CD4-positive, alpha-beta T cell treated with Interferon alpha-2 for 1 hour (primary cell): ENCODE data around the gene NBPF9.
A peak's percentile ranks its signal among the peaks of the same experiment; 100 is the strongest.
"Not testable (repeated sequence)": the region's sequence is repeated elsewhere in the genome, so short reads cannot be mapped to it uniquely, and the experiment has no call there.

Experiments used
- DNase-seq, 2 donors: peaks; one replicate each; pipeline ENCODE4 v3.0.0-alpha.2; 2020 to 2022

Gene NBPF9

DNA sequence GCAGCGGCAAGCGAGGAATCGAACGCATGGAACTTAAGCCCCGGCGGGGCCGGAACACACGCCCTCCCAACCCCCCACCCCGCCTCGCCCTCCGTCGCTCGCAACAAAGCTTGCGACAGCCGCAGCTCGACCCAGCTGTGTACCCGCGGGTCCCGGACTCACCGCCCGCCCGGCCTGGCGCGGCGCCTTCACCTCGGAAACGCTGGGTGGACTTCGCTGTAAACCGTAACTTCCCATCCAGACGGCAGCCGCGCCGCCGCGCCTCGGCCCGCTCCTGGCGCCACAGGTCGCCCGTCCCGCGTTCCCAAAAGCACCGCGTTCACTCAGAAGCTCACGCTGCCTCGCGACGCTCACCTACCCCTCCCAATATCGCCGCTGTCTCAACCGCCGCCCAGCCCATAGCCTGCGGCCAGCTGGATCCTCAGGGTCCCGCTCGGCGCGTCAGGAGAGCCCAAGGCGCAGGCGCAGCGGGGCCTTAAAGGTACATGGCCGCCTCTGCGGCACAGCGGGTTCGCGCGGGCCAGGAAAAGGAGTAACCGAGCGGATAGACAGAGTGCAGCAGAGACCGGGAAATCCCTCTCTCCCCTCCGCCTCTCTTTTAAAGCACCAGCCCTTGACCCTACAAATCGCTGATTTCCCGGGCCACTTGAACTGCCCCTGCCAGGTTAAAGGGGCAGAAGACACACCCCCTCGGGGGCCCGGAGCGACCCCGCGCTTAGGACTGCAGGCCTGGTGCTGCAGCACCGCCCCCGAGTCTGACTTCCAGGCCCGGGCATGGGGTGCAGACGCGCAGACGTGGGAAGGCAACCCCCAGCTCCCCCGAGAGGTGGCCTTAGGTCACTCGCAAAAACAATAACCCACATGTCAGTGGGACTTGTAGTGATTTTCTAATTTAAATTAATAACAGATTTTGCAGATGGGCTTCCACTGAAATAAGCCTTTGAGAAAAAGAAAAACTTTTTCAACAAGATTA, at the start of gene NBPF9:
Gene NBPF9, minus strand, starts transcription at position 443 of the 973 bp plus-strand sequence. CDS start 21,412 bp downstream, outside the sequence.
- peak; percentile 48 to 61 for DNase-seq

- not testable (repeated sequence) for DNase-seq
These were observed 46.6 kb upstream of the NBPF9 start for GRCh38 chr1:149149909-149150308.

DNA sequence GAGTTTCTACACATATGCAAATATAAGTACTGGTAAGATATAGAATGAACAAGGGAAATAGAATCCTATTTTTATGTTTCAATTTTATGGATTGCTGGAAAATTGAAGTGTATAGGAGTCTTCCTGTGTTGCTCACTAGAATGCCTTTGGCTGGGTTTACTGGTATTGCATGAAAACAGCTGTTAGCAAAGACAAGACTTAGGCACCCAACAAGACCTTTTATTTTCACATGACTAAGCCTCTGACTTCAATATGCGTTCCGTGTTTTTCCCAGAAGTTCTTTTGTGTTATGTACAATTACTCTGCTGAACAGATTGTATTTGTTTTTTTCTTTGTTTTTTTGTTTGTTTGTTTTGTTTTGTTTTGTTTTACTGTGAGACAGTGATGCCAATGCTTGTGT, 34.2 kb upstream of the NBPF9 start:
- not testable (repeated sequence) for DNase-seq

DNA sequence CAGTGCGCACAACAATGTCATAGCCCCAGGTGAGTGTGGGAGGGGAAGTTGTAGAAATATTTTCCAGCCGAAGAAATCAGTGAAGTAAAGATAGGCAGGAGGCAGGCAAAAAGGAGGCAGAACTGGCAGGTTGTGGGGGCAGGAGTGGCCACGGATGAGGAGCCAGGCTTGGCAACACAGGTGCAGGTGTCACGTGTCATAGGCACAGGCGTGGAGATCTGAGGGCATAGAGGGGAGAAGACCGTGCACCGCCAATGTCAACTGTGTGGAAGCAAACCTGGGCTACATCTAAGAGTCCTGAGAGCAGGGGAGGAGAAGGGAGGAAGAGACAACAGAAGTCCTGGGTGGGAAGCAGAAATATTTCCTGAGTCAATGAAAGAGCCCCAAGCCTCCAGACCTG, 27.6 kb upstream of the NBPF9 start:
- not testable (repeated sequence) for DNase-seq

DNA sequence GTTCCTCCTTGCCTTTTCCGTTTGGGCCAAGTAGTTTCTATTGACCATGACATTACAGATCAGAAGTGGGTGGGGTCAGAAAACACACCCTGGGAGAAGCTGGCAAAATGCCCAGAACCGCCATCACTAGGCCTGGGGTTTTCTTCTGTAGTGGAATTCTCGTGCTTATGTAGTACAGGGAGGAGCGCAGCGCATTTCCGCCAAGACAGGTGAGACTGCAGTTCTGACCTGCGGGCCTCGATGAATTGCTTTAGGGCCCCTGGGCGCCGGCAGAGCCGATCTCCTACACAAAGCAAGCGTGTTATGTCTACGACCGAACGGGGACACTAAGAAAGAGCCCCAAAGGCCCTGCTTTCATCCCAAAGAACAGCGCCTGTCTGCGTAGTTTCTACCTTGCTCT, 25.9 kb upstream of the NBPF9 start:
- DNase-seq = not testable (repeated sequence)

GRCh38 chr1:149126555-149127145, 23.3 kb upstream of the NBPF9 start:
- DNase-seq = not testable (repeated sequence)

DNA sequence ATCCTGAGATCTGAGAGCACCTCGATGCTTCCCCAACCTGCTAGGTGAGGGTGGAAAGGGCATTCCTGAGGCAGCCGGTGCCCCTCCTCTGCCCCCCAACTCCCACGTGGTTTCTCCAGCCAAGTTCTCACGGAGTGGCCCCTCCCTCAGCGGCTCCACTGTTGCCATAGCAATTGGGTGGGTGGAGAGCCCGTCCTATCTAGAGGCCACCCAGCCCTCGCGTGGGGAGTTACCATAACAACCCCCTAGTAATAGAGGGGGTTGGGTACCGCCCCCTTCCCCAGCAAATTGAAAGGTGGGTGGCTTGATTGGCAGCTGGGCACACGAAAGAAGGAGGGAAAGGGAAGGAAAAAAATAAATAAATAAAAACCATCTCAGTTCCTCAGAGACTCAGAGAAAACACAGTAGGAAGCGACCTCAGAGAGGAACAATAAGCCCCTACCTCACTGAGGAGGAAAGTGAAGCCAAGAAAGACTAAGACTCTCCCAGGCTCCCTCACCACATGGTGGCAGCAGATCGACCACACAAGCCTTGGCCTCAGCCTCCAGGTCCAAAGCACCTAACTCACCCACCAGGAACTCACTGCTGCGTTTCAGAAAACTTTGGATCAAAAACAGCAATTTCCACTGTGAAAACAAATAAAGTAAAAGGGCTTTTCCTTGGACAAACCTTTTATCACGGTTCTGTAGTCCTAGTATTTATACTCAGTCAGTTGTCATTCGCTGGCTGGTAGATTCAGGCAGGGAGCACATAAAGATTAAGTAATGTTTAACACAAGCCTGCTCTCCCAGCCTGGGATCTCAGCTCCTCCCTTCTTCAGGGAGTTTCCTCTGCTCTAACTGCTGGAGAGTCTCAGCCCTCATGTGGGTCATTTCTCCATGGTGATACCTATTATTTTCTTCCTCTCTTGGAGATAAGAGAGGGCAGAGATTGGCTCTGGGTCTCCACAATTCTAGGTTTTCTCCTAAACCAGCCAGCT, 20.9 kb upstream of the NBPF9 start:
- DNase-seq = peak; percentile 3 to 6

GRCh38 chr1:149112828-149113227, 9.5 kb upstream of the NBPF9 start:
- not testable (repeated sequence) for DNase-seq

DNA sequence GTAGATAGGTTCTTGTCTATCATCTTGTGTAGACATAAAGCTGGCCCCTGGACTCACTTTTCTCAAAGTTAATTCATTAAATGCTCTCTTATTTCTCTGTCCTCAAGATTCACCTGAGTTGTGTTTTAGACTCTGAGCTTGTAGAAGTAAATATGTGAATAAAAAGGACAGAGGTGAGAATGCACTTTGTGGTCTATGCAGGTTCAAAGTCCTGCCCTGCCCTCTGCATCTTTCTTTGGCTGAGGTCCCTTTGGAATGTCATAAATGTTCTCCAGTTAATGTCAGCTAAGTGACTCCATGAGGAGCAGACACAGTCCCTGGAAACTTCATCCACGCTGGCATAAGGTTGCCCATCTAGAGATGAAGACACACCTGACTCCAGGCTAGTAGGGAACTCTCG, 7.0 kb upstream of the NBPF9 start:
- not testable (repeated sequence) for DNase-seq

DNA sequence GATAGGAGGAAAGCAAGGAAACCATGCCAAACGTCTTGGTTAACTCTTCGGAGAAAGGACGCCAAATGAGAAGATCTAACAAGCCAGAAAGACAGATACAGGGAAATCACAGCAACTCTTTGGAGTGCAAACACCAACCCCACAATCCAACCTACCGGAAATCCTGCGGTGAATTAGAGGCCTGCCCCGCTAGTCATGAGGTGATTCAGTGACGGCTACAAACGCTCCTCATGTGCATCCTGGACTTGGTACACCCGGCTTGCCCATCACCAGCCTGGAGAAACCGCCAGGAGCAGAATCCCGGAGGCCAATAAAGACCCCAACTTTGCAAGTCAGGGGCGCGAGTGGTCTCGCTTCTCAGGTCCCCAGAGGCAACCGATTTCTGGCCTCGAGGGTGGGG, 777 bp downstream of the NBPF9 start:
- peak; percentile 40 to 55 for DNase-seq

GRCh38 chr1:149098276-149098675, 5.1 kb downstream of the NBPF9 start:
- not testable (repeated sequence) for DNase-seq

DNA sequence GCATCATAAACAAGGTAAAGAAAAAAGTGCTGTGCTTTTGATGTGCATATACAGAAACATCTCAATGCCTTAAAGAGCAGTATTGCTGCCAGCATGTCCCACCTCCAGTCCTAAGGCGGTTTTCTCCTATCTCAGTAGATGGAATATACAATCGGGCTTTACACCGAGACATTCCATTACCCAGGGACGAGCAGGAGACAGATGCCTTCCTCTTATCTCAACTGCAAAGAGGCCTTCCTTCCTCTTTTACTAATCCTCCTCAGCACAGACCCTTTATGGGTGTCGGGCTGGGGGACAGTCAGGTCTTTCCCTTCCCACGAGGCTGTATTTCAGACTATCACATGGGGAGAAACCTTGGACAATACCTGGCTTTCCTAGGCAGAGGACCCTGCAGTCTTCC, 10.2 kb downstream of the NBPF9 start:
- DNase-seq = not testable (repeated sequence)

GRCh38 chr1:149075505-149076127, 27.7 kb downstream of the NBPF9 start:
- not testable (repeated sequence) for DNase-seq

DNA sequence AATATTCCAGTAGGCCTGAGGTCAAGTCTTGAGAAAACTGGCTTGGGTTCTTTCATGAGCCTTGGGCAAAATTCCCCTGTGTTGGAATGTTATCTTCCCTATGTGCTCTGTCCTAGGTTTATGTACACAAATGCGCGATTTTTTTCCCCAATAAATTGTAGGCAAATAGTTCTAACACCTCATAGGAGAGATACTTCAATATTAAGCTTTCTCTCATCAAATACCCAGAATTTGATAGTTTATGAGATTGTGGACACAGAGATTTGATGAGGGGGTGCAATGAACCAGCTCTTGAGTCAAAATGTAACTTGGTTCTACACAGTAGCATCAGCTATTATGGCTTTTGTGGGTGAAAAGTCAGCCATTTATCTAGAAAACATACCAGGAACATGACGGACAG, 38.7 kb downstream of the NBPF9 start:
- not testable (repeated sequence) for DNase-seq

DNA sequence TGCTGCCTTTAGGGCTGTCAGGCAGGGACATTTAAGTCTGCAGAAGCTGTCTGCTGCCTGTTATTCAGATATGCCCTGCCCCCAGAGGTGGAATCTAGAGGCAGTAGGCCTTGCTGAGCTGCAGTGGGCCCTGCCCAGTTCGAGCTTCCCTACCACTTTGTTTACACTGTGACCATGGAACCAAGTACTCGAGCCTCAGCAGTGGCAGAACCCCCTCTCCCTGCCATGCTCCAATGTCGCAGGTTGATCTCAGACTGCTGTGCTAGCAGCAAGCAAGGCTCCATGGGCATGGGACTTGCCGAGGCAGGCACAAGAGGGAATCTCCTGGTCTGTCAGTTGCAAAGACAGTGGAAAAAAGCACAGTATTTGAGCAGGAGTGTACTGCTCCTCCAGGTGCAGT, 60.3 kb downstream of the NBPF9 start:
- DNase-seq = not testable (repeated sequence)

GRCh38 chr1:149033916-149034315, 69.4 kb downstream of the NBPF9 start:
- not testable (repeated sequence) for DNase-seq

DNA sequence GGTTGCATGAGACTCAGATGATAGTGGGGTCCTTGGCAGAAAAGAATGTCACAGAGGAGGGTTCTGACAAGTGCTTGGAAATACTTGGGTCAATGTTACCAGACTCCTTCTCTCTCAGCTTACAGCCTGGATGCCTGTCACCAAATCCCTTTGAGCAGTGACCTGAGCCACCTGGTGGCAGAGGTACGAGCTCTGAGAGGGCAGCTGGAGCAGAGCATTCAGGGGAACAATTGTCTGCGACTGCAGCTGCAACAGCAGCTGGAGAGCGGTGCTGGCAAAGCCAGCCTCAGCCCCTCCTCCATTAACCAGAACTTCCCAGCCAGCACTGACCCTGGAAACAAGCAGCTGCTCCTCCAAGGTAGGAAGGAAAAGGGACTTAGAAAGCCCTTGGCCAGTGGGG, 79.0 kb downstream of the NBPF9 start:
- not testable (repeated sequence) for DNase-seq

DNA sequence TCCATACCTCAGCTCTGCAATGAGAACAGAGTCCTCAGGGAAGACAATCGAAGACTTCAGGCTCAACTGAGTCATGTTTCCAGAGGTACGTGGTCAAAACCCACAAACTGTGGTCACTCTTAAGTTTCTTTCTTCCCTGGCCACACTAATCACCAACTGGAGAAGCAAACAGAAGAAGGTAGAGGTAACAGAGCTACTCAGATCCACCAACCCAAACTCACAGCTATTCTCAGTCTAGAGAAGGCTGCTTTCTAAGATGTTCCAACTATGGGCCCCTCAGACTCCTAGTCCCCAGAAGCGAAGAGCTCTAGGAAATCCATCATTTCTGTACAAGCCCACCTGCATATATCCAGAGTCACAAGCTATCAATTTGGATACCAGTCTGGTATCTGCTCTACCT, 84.8 kb downstream of the NBPF9 start:
- not testable (repeated sequence) for DNase-seq

- DNase-seq = not testable (repeated sequence)
These were observed 86.7 kb downstream of the NBPF9 start for GRCh38 chr1:149016626-149017025.

DNA sequence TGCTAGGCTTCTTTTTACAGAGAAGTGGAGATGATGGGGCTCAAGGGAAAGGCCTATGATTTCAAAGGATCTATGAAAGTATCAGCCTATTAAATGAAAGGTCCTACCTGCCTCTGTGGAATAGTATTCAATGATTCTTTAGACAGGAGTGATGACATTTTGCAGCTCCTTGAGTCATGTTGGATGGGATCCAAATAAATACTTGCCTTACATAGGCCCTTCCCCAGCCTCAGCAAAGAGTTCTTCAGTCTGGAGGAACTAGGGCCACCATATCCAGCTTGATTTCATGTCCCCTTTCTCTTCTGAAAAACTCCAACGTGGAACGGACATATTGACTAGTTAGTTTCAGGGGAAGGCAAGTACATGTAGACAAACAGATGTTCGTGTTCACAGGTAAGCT, 87.8 kb downstream of the NBPF9 start:
- not testable (repeated sequence) for DNase-seq

DNA sequence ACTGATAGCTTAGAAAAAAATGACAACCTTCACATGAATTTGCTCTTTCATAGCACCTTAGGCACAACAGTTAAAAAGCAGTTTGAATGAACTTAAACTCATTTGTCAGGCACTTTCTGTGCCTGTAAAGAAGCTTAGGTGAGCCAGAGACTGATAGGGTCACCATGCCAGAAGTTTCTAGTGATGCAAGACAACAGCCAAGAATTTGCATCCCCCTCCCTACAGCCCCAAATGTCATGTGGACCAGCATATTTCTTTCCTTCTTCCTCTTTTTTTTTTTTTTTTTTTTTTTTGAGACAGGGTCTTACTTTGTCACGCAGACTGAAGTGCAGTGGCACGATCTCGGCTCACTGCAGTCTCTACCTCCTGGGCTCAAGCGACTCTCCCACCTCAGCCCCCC, 89.8 kb downstream of the NBPF9 start:
- DNase-seq = not testable (repeated sequence)

GRCh38 chr1:149012599-149012998, 90.8 kb downstream of the NBPF9 start:
- not testable (repeated sequence) for DNase-seq
